Measurements from ENCODE around the gene FAM228A.

Gene FAM228A

GRCh38 chr2:24163601-24164000 lies 11.3 kb upstream of the FAM228A start:
- in situ Hi-C loops (cut with HindIII; ENCODE audit: low pct_ligation_motif_present, low sequenced_read_pairs) = no loop called here
- Histone ChIP-seq H3K27ac (no peak overlapping the region), H3K27me3 (replicated peaks) (no peaks in the 10 kb centered on the region), H3K36me3 (replicated peaks) (no peaks in the 10 kb centered on the region), H3K4me3 (ENCODE audit: low read depth, low read length) (no peak overlapping the region)
- TF ChIP-seq, protein P1, sequence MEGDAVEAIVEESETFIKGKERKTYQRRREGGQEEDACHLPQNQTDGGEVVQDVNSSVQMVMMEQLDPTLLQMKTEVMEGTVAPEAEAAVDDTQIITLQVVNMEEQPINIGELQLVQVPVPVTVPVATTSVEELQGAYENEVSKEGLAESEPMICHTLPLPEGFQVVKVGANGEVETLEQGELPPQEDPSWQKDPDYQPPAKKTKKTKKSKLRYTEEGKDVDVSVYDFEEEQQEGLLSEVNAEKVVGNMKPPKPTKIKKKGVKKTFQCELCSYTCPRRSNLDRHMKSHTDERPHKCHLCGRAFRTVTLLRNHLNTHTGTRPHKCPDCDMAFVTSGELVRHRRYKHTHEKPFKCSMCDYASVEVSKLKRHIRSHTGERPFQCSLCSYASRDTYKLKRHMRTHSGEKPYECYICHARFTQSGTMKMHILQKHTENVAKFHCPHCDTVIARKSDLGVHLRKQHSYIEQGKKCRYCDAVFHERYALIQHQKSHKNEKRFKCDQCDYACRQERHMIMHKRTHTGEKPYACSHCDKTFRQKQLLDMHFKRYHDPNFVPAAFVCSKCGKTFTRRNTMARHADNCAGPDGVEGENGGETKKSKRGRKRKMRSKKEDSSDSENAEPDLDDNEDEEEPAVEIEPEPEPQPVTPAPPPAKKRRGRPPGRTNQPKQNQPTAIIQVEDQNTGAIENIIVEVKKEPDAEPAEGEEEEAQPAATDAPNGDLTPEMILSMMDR (IDR thresholded peaks at IDR 0.05; ENCODE audit: low read depth, low read length, missing control alignments) = no peak
- DNase-seq = no peak

DNA sequence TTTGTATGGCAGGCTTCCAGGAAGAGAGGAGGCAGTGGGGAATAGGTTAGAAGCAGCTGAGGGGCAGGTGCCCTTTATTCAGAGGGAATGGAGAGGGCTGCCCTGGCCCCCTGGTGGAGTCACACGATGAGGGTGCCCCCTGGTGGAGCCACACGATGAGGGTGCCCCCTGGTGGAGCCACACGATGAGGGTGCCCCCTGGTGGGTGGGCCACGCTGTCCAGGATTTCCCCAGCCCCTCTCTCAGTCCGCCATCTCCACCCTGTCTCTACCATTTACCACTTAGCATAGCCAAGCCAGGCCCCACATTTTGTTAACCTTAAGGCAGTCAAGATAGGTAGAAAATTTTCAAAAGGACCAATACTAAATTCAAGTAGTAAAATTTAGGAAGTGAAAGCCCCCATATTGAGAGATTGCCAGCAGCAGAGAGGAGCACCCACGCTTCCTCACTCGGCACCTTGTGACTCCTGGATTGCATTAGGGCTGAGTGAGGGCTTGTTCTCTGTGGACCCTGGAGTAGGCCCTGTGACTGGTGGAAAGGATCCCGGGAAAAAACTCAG lies 10.4 kb upstream of the FAM228A start:
- H3K36me3 ChIP-seq (replicated peaks) = no peaks in the 10 kb centered on the region
- TF ChIP-seq, protein P1 (IDR thresholded peaks at IDR 0.05; ENCODE audit: low read depth, low read length, missing control alignments) = peak; percentile 79
- peak; percentile 1 for DNase-seq

GRCh38 chr2:24169023-24169422 lies 5.8 kb upstream of the FAM228A start:
- DNase-seq = no peak
- TF ChIP-seq, protein P1 (IDR thresholded peaks at IDR 0.05; ENCODE audit: low read depth, low read length, missing control alignments) = no peak

More for the DNA sequence above, 10.4 kb upstream of the FAM228A start:
- Histone ChIP-seq H3K27me3 (replicated peaks) (no peaks in the 10 kb centered on the region), H3K27ac (no peak overlapping the region), H3K4me3 (ENCODE audit: low read depth, low read length) (no peak overlapping the region)
- in situ Hi-C loops (cut with HindIII; ENCODE audit: low pct_ligation_motif_present, low sequenced_read_pairs) = no loop called here

DNA sequence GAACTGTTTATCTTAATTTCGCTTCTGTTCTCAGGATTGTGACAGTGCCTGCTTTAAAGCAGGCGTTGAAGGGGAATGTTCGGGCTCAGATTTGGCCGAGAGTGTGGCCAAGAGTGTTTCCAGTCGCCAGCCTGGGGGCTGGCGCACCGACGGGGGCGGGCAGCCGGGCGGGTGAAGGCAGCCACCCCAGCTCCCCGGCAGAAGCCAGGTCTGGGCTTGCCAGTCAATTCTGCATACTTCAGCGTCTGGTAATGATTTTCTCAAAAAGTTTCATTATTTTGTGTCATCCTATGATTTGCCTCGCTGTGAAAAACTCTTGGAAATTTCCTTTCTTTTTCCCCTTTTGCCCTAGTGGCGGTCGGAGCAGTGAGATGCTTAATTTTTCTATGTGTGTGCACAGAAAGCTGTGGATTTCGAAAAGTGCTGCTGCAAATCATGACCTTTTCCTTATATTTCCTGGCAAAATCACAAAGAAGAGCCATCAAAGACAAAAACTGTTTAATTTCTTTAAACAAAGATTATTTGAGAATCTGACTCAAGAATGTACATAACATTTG lies 856 bp downstream of the FAM228A start:
- Histone ChIP-seq H3K27me3 (replicated peaks) (no peaks in the 10 kb centered on the region), H3K27ac (no peak overlapping the region), H3K4me3 (ENCODE audit: low read depth, low read length) (no peak overlapping the region), H3K36me3 (replicated peaks) (no peaks in the 10 kb centered on the region)
- no peak for DNase-seq
- in situ Hi-C loops (cut with HindIII; ENCODE audit: low pct_ligation_motif_present, low sequenced_read_pairs) = no loop called here
- TF ChIP-seq, protein P1 (IDR thresholded peaks at IDR 0.05; ENCODE audit: low read depth, low read length, missing control alignments) = peak; percentile 19

More at GRCh38 chr2:24169023-24169422, 5.8 kb upstream of the FAM228A start:
- Histone ChIP-seq H3K4me3 (ENCODE audit: low read depth, low read length) (no peak overlapping the region), H3K27me3 (replicated peaks) (no peaks in the 10 kb centered on the region), H3K27ac (no peak overlapping the region), H3K36me3 (replicated peaks) (no peaks in the 10 kb centered on the region)
- in situ Hi-C loops (cut with HindIII; ENCODE audit: low pct_ligation_motif_present, low sequenced_read_pairs) = no loop called here

GRCh38 chr2:24176326-24176725 lies 1.5 kb downstream of the FAM228A start:
- Histone ChIP-seq H3K27ac (no peak overlapping the region), H3K36me3 (replicated peaks) (no peaks in the 10 kb centered on the region), H3K27me3 (replicated peaks) (no peaks in the 10 kb centered on the region), H3K4me3 (ENCODE audit: low read depth, low read length) (no peak overlapping the region)
- TF ChIP-seq, protein P1 (IDR thresholded peaks at IDR 0.05; ENCODE audit: low read depth, low read length, missing control alignments) = no peak
- in situ Hi-C loops (cut with HindIII; ENCODE audit: low pct_ligation_motif_present, low sequenced_read_pairs) = no loop called here
- DNase-seq = no peak

DNA sequence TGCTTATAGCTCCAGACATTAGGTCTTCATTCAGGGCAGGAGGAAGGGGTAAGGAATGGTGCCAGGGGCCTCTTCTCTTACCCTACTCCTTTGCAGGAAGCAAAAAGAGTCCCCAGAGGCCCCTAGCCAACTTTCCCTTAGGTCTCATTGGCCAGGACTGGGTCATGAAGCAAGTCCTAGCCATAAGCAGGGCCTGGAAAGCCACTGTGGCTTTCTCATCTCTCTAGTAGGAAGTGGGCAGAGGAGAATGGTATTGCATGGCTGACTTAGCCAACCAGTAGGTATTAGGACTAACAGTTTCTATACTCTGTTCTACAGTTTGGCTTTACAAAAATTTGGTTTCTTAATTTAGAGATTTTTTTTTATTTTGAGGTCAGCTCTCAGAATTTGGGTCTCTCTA lies 4.8 kb downstream of the FAM228A start:
- in situ Hi-C loops (cut with HindIII; ENCODE audit: low pct_ligation_motif_present, low sequenced_read_pairs) = no loop called here
- Histone ChIP-seq H3K36me3 (replicated peaks) (no peaks in the 10 kb centered on the region), H3K27ac (no peak overlapping the region), H3K4me3 (ENCODE audit: low read depth, low read length) (no peak overlapping the region), H3K27me3 (replicated peaks) (no peaks in the 10 kb centered on the region)
- TF ChIP-seq, protein P1 (IDR thresholded peaks at IDR 0.05; ENCODE audit: low read depth, low read length, missing control alignments) = no peak
- no peak for DNase-seq
